ENCODE results near the gene ZBTB9. TPM values are rescaled to one million over a fixed set of nuclear protein-coding genes. Genes with fewer than 3 reads are reported as not detected.

Gene ZBTB9
- total RNA-seq, 1 donor from 2014 or later: 5.2 TPM

DNA sequence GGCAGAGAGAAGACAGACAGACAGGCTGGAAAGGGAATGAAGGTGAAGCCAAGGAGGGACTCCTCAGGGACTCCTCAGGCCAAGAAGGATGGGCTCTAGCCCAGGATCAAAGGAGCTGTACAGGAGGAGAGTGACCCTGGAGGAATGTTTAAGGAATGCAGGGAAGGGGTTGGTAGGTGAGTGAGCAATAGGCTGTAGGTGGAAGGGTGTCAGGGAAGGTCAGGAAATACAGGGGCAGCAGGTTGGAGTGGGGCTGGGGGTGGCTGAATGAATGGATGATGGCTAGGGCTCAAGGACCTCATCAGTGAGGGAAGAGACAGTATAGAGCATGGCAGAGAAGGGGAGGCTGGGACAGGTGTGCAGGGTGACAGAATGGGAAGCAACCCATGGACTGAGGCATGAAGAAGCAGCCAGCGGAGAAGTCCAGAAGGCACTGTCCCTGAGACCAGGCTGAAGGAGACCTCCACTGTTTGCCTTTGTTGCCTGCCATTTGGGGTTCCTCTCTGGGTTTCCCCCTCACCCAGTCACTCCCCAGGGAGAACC lies 21.3 kb upstream of the ZBTB9 start:
- DNase-seq (ENCODE audit: low read depth): no peak

GRCh38 chr6:33433544-33434191 lies 20.7 kb upstream of the ZBTB9 start:
- peak; percentile 22 for DNase-seq (ENCODE audit: low read depth)

DNA sequence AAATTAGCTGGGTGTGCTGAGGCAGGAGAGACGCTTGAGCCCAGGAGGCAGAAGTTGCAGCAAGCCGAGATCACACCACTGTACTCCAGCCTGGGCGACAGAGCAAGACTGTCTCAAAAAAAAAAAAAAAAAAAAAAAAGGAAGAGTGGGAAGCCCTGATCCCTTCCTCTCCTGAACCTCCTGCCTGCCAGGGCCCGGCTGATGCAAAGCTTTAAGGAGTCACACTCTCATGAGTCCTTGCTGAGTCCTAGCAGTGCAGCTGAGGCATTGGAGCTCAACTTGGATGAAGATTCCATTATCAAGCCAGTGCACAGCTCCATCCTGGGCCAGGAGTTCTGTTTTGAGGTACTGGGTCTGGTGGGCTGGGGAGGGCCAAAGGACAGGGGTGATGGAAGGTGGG lies 19.4 kb upstream of the ZBTB9 start:
- DNase-seq (ENCODE audit: low read depth): no peak

DNA sequence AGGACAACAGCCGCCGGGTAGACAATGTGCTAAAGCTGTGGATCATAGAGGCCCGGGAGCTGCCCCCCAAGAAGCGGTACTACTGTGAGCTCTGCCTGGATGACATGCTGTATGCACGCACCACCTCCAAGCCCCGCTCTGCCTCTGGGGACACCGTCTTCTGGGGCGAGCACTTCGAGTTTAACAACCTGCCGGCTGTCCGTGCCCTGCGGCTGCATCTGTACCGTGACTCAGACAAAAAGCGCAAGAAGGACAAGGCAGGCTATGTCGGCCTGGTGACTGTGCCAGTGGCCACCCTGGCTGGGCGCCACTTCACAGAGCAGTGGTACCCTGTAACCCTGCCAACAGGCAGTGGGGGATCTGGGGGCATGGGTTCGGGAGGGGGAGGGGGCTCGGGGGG lies 16.7 kb upstream of the ZBTB9 start:
- no peak for DNase-seq (ENCODE audit: low read depth)

GRCh38 chr6:33438978-33439594 lies 15.3 kb upstream of the ZBTB9 start:
- no peak for DNase-seq (ENCODE audit: low read depth)

DNA sequence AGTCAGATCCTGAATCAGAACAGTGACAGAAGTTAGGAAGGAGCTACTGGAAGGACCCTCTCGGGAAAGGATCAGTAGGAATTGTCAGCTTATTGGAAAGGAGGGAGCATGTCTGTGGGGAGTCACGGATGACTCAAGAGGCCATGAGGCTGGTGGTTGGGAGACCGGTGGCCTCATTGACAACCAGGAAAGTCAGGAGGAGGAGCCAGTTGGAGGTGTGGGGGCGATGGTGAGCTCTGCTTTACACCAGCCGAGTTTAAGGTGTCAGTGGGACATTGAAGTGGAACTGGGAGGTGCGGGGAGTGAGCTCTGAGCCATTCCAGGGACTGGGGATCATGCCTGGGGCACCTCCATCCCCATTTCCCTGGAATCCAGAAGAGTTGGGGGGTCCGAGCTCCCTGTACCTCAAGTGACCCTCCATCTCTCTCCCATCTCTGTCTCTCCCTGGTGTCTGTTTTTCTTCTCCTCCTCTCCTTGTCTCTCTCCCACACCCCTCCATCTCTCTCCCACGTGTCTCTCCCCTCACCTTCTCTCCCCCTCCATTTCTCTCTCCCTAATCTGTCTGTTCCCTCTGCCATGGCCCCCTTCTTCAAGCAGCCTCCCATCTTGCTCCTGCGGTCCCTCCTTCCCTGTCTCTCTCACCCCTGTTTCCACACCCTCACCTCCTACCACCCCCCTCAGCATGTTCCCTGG lies 14.3 kb upstream of the ZBTB9 start:
- no peak for DNase-seq (ENCODE audit: low read depth)

DNA sequence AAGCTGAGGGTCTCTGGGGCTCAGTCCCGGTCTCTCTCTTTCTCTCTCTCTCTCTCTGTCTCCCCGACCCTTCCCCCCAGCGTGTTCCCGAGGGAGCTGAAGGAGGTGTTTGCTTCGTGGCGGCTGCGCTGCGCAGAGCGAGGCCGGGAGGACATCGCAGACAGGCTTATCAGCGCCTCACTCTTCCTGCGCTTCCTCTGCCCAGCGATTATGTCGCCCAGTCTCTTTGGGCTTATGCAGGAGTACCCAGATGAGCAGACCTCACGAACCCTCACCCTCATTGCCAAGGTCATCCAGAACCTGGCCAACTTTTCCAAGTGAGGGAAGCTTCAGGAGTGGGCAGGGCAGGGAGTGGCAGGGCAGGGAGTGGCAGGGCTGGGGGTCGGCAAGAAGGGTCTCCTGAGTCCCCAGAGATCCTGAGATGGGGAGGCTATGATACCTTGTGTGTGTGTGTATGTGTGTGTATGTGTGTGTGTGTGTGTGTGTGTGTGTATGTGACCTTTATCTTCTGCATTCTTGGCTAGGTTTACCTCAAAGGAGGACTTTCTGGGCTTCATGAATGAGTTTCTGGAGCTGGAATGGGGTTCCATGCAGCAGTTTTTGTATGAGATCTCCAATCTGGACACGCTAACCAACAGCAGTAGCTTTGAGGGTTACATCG lies 13.6 kb upstream of the ZBTB9 start:
- DNase-seq (ENCODE audit: low read depth): no peak

DNA sequence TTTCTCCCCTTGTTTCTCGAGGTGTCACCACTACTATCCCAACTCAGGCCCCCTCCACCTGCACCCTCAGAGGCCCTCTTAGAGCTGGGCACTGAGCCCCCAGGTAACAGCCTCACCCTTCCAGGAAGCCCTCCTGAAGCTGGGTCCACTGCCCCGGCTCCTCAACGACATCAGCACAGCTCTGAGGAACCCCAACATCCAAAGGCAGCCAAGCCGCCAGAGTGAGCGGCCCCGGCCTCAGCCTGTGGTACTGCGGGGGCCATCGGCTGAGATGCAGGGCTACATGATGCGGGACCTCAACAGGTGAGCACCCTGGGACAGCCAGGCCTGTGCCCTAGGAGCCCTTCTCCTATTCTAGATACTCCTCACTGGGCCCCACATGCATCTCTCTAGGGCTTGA lies 12.9 kb upstream of the ZBTB9 start:
- DNase-seq (ENCODE audit: low read depth): no peak

DNA sequence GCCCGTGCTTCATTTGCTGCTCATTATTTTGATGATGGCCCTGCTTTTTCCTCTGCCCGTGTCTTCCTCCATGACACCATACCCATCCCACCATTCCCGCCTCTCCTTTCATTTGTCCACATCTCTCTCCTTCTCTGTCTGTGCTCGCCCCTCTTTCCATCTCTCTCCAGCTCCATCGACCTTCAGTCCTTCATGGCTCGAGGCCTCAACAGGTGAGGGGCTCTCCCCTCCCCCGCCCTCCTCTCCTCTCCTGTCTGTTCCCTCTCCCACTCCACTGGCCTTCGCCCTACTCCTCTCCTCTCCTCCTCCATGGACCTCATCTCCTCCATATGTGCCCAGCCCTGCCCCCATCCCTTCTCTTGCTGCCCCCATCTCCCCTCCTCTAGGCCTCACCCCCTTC lies 12.1 kb upstream of the ZBTB9 start:
- DNase-seq (ENCODE audit: low read depth): no peak

- DNase-seq (ENCODE audit: low read depth): no peak
Measured at GRCh38 chr6:33443025-33443424, 11.4 kb upstream of the ZBTB9 start.

DNA sequence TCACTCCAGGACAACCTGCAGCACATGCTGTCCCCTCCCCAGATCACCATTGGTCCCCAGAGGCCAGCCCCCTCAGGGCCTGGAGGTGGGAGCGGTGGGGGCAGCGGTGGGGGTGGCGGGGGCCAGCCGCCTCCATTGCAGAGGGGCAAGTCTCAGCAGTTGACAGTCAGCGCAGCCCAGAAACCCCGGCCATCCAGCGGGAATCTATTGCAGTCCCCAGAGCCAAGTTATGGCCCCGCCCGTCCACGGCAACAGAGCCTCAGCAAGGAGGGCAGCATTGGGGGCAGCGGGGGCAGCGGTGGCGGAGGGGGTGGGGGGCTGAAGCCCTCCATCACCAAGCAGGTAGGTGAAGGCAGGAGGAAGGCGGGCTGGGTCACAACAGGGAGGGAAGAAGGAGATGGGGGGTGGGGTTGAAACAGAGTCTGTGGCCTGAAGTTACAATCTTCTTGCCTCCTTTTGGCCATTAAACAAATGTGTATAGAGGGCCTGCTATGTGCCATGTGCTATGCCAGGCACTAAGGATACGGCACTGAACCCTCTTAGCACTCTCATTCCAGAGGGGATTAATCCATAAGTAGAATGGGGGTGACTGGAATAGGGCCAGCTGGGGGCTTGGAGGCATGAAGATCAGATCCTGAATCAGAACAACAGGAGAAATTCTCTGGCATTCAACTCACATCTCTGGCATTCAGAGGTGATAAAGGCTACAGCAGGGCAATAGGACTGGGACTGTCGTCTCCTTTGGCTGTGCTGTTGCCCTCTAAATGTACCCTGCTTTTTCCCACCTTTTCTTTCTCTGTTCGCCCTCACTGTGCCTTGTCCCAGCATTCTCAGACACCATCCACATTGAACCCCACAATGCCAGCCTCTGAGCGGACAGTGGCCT lies 10.5 kb upstream of the ZBTB9 start:
- DNase-seq (ENCODE audit: low read depth): no peak

- no peak for DNase-seq (ENCODE audit: low read depth)
Measured at GRCh38 chr6:33445119-33445603, 9.2 kb upstream of the ZBTB9 start.

- no peak for DNase-seq (ENCODE audit: low read depth)
Measured at GRCh38 chr6:33446356-33446755, 8.0 kb upstream of the ZBTB9 start.

GRCh38 chr6:33450434-33450833 lies 3.9 kb upstream of the ZBTB9 start:
- DNase-seq (ENCODE audit: low read depth): no peak

DNA sequence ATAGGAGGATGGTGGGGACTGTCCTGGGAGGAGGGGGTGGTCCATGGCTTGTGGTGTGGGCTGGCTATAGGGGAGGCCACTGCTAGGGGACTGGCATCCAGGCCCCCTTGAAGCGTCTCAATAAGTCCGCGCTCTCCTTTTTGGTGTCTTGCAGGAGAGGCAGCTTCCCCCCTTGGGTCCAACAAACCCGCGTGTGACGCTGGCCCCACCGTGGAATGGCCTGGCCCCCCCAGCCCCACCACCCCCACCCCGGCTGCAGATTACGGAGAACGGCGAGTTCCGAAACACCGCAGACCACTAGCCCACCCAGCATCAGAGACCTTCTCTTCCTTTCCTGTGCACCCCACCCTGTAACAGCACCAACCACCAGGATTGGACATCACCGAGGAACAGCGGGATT lies 2.8 kb upstream of the ZBTB9 start:
- no peak for DNase-seq (ENCODE audit: low read depth)

DNA sequence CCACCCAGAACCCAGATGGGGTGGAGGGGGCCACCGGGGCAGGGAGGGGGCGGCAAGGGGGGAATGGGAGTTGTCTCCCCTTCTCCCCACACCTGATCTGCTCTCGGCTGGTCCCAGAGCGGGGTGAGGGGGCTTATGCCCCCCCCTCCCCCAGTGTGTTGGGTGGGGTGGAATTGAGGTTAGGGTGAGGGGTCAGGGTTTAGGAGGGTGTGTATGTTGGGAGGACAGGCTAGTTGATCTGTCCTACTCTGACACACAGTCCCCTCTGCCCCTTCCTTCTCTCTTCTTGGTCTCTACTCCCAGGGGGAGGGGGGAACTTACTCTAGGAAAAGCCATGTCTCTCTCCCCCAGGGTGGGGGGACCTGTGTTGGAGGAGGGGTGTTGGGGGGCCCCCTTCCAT lies 1.9 kb upstream of the ZBTB9 start:
- DNase-seq (ENCODE audit: low read depth): no peak

GRCh38 chr6:33453393-33454008 lies 875 bp upstream of the ZBTB9 start:
- no peak for DNase-seq (ENCODE audit: low read depth)

DNA sequence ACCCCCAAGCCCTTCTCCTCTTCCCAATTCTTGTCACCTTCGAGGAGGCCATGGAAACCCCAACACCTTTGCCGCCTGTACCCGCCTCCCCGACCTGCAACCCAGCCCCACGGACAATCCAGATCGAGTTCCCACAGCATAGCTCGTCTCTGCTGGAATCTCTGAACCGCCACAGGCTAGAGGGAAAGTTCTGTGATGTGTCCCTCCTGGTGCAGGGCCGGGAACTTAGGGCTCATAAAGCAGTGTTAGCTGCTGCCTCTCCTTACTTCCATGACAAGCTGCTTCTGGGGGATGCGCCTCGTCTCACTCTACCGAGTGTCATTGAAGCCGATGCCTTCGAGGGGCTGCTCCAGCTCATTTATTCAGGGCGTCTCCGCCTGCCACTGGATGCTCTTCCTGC lies 675 bp downstream of the ZBTB9 start:
- no peak for DNase-seq (ENCODE audit: low read depth)

DNA sequence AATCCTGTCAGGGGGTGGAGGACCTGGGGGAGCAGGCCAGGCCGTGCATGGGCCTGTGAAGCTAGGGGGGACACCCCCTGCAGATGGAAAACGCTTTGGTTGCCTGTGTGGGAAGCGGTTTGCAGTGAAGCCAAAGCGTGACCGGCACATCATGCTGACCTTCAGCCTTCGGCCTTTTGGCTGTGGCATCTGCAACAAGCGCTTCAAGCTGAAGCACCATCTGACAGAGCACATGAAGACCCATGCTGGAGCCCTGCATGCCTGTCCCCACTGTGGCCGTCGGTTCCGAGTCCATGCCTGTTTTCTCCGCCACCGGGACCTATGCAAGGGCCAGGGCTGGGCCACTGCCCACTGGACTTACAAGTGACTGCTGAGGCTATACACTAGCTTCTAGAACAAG lies 1.8 kb downstream of the ZBTB9 start:
- DNase-seq (ENCODE audit: low read depth): no peak

DNA sequence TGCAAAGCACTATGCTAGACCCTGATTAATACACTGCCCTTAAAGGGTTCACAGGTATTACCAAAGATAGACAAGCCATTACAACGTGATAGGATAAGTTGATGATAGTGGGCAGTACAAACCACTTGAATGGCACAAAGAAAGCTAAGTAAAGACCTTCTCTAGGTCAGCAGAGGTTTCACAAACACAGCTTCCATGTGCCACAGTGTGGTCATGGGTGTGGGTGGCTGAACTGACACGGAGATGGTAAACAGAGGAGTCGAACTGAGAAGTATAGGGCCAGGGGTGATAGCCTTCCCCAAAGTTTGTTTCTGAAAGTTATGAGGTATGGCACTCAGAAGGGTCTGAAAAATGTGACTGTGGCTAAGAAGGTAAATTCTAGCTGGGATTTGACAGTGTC lies 4.3 kb downstream of the ZBTB9 start:
- DNase-seq (ENCODE audit: low read depth): no peak

Data from myocyte (in vitro differentiated cells).